Measurements from ENCODE around the gene CAPN14.

CAPN14 gene

GRCh38 chr2:31127931-31128330 is 89.4 kb downstream of the CAPN14 start:
- Histone ChIP-seq H3K9me3 (ENCODE audit: control insufficient read depth in 2 of 2, low read length in 2 of 2) (no peaks in the 10 kb centered on the region), H3K4me3 (ENCODE audit: low read length in 2 of 2) (no peak overlapping the region), H3K27ac (ENCODE audit: low read length) (no peak overlapping the region), H3K36me3 (ENCODE audit: control insufficient read depth in 2 of 2, insufficient read depth in 2 of 2, low read length in 2 of 2) (no peaks in the 10 kb centered on the region), H3K9ac (ENCODE audit: low read length in 2 of 2) (no peak overlapping the region), H3K27me3 (ENCODE audit: control insufficient read depth in 1 of 2, insufficient read depth in 2 of 2, low read length in 2 of 2) (peaks cover 7 to 8% of the 10 kb centered on the region in 2 donors), H3K4me1 (ENCODE audit: control insufficient read depth, insufficient read depth, low read length) (no peaks in the 10 kb centered on the region)

- Histone ChIP-seq H3K9me3 (ENCODE audit: control insufficient read depth in 2 of 2, low read length in 2 of 2) (no peaks in the 10 kb centered on the region), H3K4me1 (ENCODE audit: control insufficient read depth, insufficient read depth, low read length) (no peaks in the 10 kb centered on the region), H3K27me3 (ENCODE audit: control insufficient read depth in 1 of 2, insufficient read depth in 2 of 2, low read length in 2 of 2) (peaks cover 3 to 9% of the 10 kb centered on the region in 2 donors), H3K27ac (ENCODE audit: low read length) (no peak overlapping the region), H3K4me3 (ENCODE audit: low read length in 2 of 2) (no peak overlapping the region), H3K36me3 (ENCODE audit: control insufficient read depth in 2 of 2, insufficient read depth in 2 of 2, low read length in 2 of 2) (no peaks in the 10 kb centered on the region), H3K9ac (ENCODE audit: low read length in 2 of 2) (no peak overlapping the region)
These were observed 91.2 kb downstream of the CAPN14 start for GRCh38 chr2:31125918-31126695.

- Histone ChIP-seq H3K27ac (ENCODE audit: low read length) (no peak overlapping the region), H3K9me3 (ENCODE audit: control insufficient read depth in 2 of 2, low read length in 2 of 2) (no peaks in the 10 kb centered on the region), H3K36me3 (ENCODE audit: control insufficient read depth in 2 of 2, insufficient read depth in 2 of 2, low read length in 2 of 2) (no peaks in the 10 kb centered on the region), H3K27me3 (ENCODE audit: control insufficient read depth in 1 of 2, insufficient read depth in 2 of 2, low read length in 2 of 2) (peaks cover 0 to 8% of the 10 kb centered on the region in 2 donors), H3K4me1 (ENCODE audit: control insufficient read depth, insufficient read depth, low read length) (no peaks in the 10 kb centered on the region), H3K4me3 (ENCODE audit: low read length in 2 of 2) (no peak overlapping the region), H3K9ac (ENCODE audit: low read length in 2 of 2) (no peak overlapping the region)
These were observed 92.4 kb downstream of the CAPN14 start for GRCh38 chr2:31124904-31125303.

Measured in stomach smooth muscle (tissue), 2 donors.